Astrocyte (in vitro differentiated cells and primary cell): ENCODE measurements around the gene PXDC1. TPM values are rescaled to one million over a fixed set of nuclear protein-coding genes. Genes with fewer than 3 reads are reported as not detected.

Experiments
- DNase-seq: peaks from one replicate; pipeline ENCODE4 v3.0.0-alpha.2; 2010; ENCODE audit warnings: low read depth
- FAIRE-seq: peaks from 2 replicates; lab custom pipeline; 2011; peaks lifted over from hg19 to GRCh38; lab: Jason Lieb, UNC
- H2AFZ ChIP-seq: 2 replicates; pipeline ENCODE4 v1.6.0; 2012; ENCODE audit warnings: low read depth, low read length, inconsistent platforms
- H3K27ac ChIP-seq: 2 replicates; pipeline ENCODE4 v1.5.1; 2011; ENCODE audit warnings: low read depth, low read length, inconsistent platforms
- H3K27me3 ChIP-seq: 2 replicates; pipeline ENCODE4 v1.6.0; 2011; ENCODE audit warnings: low read length, inconsistent platforms; ENCODE audit not compliant: insufficient read depth
- H3K36me3 ChIP-seq: 2 replicates; pipeline ENCODE4 v1.5.1; 2011; ENCODE audit warnings: low read length, inconsistent platforms; ENCODE audit not compliant: insufficient read depth
- H3K4me1 ChIP-seq: 2 replicates; pipeline ENCODE4 v1.5.1; 2011; ENCODE audit warnings: low read length, inconsistent platforms; ENCODE audit not compliant: insufficient read depth
- H3K4me2 ChIP-seq: 2 replicates; pipeline ENCODE4 v1.6.0; 2012; ENCODE audit warnings: low read length, inconsistent platforms
- H3K4me3 ChIP-seq: 2 replicates; pipeline ENCODE4 v1.5.1; 2011; ENCODE audit warnings: low read depth, mild to moderate bottlenecking, low read length, inconsistent platforms; ENCODE audit not compliant: insufficient read depth
- H3K79me2 ChIP-seq: 2 replicates; pipeline ENCODE4 v1.6.0; 2012; ENCODE audit warnings: mild to moderate bottlenecking, low read length, inconsistent platforms; ENCODE audit not compliant: insufficient read depth
- H3K9ac ChIP-seq: 2 replicates; pipeline ENCODE4 v1.6.0; 2012; ENCODE audit warnings: mild to moderate bottlenecking, low read length, inconsistent platforms
- H3K9me3 ChIP-seq: 2 replicates; pipeline ENCODE4 v1.5.1; 2012; ENCODE audit warnings: low read depth, mild to moderate bottlenecking, low read length, inconsistent platforms; ENCODE audit not compliant: insufficient read depth
- H4K20me1 ChIP-seq: 2 replicates; pipeline ENCODE4 v1.6.0; 2012; ENCODE audit warnings: low read length, inconsistent platforms; ENCODE audit not compliant: insufficient read depth
- H3K27ac Mint-ChIP-seq: one replicate; pipeline ENCODE4 v1.8.0; 2021; ENCODE audit warnings: mild to moderate bottlenecking, mixed read lengths; ENCODE audit not compliant: unreplicated experiment
- H3K27me3 Mint-ChIP-seq: one replicate; pipeline ENCODE4 v1.8.0; 2021; ENCODE audit warnings: low read depth, mixed read lengths; ENCODE audit not compliant: unreplicated experiment
- H3K36me3 Mint-ChIP-seq: one replicate; pipeline ENCODE4 v1.8.0; 2021; ENCODE audit warnings: low read depth, mixed read lengths; ENCODE audit not compliant: unreplicated experiment
- H3K4me1 Mint-ChIP-seq: one replicate; pipeline ENCODE4 v1.8.0; 2021; ENCODE audit warnings: low read depth, mixed read lengths; ENCODE audit not compliant: unreplicated experiment
- H3K4me3 Mint-ChIP-seq: one replicate; pipeline ENCODE4 v1.8.0; 2021; ENCODE audit warnings: mild to moderate bottlenecking, moderate library complexity, mixed read lengths; ENCODE audit not compliant: unreplicated experiment
- H3K9me3 Mint-ChIP-seq: one replicate; pipeline ENCODE4 v1.8.0; 2021; ENCODE audit warnings: mild to moderate bottlenecking, mixed read lengths; ENCODE audit not compliant: unreplicated experiment
- EZH2 ChIP-seq: IDR thresholded peaks from 2 replicates; pipeline ENCODE4 v1.6.1; 2012; ENCODE audit warnings: mild to moderate bottlenecking, low read length, inconsistent platforms; ENCODE audit not compliant: insufficient read depth
- total RNA-seq: library from RNA; stranded (reverse); gene quantifications from 2 replicates; pipeline ENCODE4 v1.2.1, GENCODE V29; 2021
- TF ChIP-seq, protein P1 (sequence below): IDR thresholded peaks from 2 replicates; pipeline ENCODE4 v1.5.1; 2011; ENCODE audit warnings: low read depth, mild to moderate bottlenecking, inconsistent platforms, low read length, moderate library complexity; ENCODE audit not compliant: insufficient read depth

The PXDC1 gene
- total RNA-seq, 1 donor from 2014 or later: 58.2 TPM

- FAIRE-seq: no peak
Observed at GRCh38 chr6:3762852-3763251, 11.3 kb upstream of the PXDC1 start.

DNA sequence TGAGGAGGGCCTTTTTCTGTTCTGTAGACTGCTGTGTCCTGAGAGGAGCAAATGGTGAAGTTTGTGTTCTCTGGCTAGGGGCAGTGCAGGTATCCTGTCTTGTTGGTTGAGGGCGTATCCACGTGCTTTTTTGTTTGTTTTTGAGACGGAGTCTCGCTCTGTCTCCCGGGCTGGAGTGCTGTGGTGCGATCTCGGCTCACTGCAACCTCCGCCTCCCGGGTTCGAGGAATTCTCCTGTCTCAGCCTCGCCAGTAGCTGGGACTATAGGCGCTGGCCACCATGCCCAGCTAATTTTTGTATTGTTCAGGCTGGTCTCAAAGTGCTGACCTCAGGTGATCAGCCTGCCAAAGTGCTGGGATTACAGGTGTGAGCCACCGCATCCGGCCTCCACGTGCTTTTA, 10.8 kb upstream of the PXDC1 start:
- DNase-seq (no peak), FAIRE-seq (no peak)
- no peak for TF ChIP-seq EZH2
- TF ChIP-seq, protein P1, sequence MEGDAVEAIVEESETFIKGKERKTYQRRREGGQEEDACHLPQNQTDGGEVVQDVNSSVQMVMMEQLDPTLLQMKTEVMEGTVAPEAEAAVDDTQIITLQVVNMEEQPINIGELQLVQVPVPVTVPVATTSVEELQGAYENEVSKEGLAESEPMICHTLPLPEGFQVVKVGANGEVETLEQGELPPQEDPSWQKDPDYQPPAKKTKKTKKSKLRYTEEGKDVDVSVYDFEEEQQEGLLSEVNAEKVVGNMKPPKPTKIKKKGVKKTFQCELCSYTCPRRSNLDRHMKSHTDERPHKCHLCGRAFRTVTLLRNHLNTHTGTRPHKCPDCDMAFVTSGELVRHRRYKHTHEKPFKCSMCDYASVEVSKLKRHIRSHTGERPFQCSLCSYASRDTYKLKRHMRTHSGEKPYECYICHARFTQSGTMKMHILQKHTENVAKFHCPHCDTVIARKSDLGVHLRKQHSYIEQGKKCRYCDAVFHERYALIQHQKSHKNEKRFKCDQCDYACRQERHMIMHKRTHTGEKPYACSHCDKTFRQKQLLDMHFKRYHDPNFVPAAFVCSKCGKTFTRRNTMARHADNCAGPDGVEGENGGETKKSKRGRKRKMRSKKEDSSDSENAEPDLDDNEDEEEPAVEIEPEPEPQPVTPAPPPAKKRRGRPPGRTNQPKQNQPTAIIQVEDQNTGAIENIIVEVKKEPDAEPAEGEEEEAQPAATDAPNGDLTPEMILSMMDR: no peak
- Mint-ChIP-seq H3K36me3 (no peaks in the 10 kb centered on the region), H3K27me3 (peaks cover 3% of the 10 kb centered on the region), H3K9me3 (peaks cover 6% of the 10 kb centered on the region), H3K4me1 (peaks cover 24% of the 10 kb centered on the region), H3K27ac (no peak overlapping the region), H3K4me3 (no peak overlapping the region)
- Histone ChIP-seq H3K36me3 (no peaks in the 10 kb centered on the region), H3K9me3 (no peaks in the 10 kb centered on the region), H3K79me2 (no peaks in the 10 kb centered on the region), H4K20me1 (no peaks in the 10 kb centered on the region), H2AFZ (no peak overlapping the region), H3K4me1 (peaks cover 13% of the 10 kb centered on the region), H3K27me3 (no peaks in the 10 kb centered on the region), H3K4me2 (no peak overlapping the region), H3K27ac (no peak overlapping the region), H3K9ac (no peak overlapping the region), H3K4me3 (no peak overlapping the region)

More at GRCh38 chr6:3762852-3763251, 11.3 kb upstream of the PXDC1 start:
- no peak overlapping the region for H3K4me3 Mint-ChIP-seq
- Histone ChIP-seq H3K9ac (no peak overlapping the region), H3K27me3 (no peaks in the 10 kb centered on the region), H2AFZ (no peak overlapping the region), H3K4me3 (no peak overlapping the region), H3K9me3 (no peaks in the 10 kb centered on the region), H3K4me2 (no peak overlapping the region), H3K36me3 (no peaks in the 10 kb centered on the region), H4K20me1 (no peaks in the 10 kb centered on the region), H3K79me2 (no peaks in the 10 kb centered on the region), H3K4me1 (peaks cover 13% of the 10 kb centered on the region), H3K27ac (no peak overlapping the region)
- no peak overlapping the region for H3K27ac Mint-ChIP-seq
- DNase-seq: no peak
- peaks cover 6% of the 10 kb centered on the region for H3K9me3 Mint-ChIP-seq
- peaks cover 24% of the 10 kb centered on the region for H3K4me1 Mint-ChIP-seq
- TF ChIP-seq, protein P1: no peak
- no peak for TF ChIP-seq EZH2
- H3K27me3 Mint-ChIP-seq: peaks cover 3% of the 10 kb centered on the region
- no peaks in the 10 kb centered on the region for H3K36me3 Mint-ChIP-seq

- Mint-ChIP-seq H3K4me3 (no peak overlapping the region), H3K27ac (no peak overlapping the region), H3K36me3 (no peaks in the 10 kb centered on the region), H3K4me1 (peaks cover 24% of the 10 kb centered on the region), H3K9me3 (peaks cover 2% of the 10 kb centered on the region), H3K27me3 (peaks cover 3% of the 10 kb centered on the region)
- no peak overlapping the region for H3K27ac ChIP-seq
- H3K79me2 ChIP-seq: no peaks in the 10 kb centered on the region
- no peak overlapping the region for H3K4me2 ChIP-seq
- H3K4me1 ChIP-seq: peaks cover 13% of the 10 kb centered on the region
- TF ChIP-seq, protein P1: no peak
- no peak for TF ChIP-seq EZH2
- DNase-seq: no peak
- H3K36me3 ChIP-seq: no peaks in the 10 kb centered on the region
- no peak overlapping the region for H2AFZ ChIP-seq
- H3K9ac ChIP-seq: no peak overlapping the region
- no peaks in the 10 kb centered on the region for H4K20me1 ChIP-seq
- no peak overlapping the region for H3K4me3 ChIP-seq
- FAIRE-seq: no peak
- no peaks in the 10 kb centered on the region for H3K9me3 ChIP-seq
- H3K27me3 ChIP-seq: no peaks in the 10 kb centered on the region
Observed at GRCh38 chr6:3761989-3762270, 10.4 kb upstream of the PXDC1 start.
